ENCODE measurements around the gene MED12.

The MED12 gene

GRCh38 chrX:71099736-71100135 lies 18.7 kb upstream of the MED12 start:
- Mint-ChIP-seq H3K4me1 (ENCODE audit: low read depth) (peaks cover 47% of the 10 kb centered on the region), H3K27me3 (ENCODE audit: low read depth) (no peaks in the 10 kb centered on the region)

DNA sequence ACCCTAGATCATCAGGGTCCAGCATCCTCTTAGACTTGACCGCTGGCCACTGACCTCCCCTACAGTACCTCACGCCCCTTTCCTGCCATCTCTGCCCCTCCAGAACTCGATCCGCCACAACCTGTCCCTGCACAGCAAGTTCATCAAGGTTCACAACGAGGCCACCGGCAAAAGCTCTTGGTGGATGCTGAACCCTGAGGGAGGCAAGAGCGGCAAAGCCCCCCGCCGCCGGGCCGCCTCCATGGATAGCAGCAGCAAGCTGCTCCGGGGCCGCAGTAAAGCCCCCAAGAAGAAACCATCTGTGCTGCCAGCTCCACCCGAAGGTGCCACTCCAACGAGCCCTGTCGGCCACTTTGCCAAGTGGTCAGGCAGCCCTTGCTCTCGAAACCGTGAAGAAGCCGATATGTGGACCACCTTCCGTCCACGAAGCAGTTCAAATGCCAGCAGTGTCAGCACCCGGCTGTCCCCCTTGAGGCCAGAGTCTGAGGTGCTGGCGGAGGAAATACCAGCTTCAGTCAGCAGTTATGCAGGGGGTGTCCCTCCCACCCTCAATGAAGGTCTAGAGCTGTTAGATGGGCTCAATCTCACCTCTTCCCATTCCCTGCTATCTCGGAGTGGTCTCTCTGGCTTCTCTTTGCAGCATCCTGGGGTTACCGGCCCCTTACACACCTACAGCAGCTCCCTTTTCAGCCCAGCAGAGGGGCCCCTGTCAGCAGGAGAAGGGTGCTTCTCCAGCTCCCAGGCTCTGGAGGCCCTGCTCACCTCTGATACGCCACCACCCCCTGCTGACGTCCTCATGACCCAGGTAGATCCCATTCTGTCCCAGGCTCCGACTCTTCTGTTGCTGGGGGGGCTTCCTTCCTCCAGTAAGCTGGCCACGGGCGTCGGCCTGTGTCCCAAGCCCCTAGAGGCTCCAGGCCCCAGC lies 17.6 kb upstream of the MED12 start:
- Mint-ChIP-seq H3K4me1 (ENCODE audit: low read depth) (peaks cover 45% of the 10 kb centered on the region), H3K9me3 (no peaks in the 10 kb centered on the region), H3K36me3 (ENCODE audit: low read depth) (peaks cover 14% of the 10 kb centered on the region), H3K27me3 (ENCODE audit: low read depth) (no peaks in the 10 kb centered on the region), H3K27ac (peak overlapping the region; percentile 31), H3K4me3 (no peak overlapping the region)
- DNase-seq (ENCODE audit: low spot score): no peak

More at GRCh38 chrX:71099736-71100135, 18.7 kb upstream of the MED12 start:
- Mint-ChIP-seq H3K36me3 (ENCODE audit: low read depth) (peaks cover 10% of the 10 kb centered on the region), H3K9me3 (no peaks in the 10 kb centered on the region), H3K4me3 (no peak overlapping the region), H3K27ac (no peak overlapping the region)
- no peak for DNase-seq (ENCODE audit: low spot score)

DNA sequence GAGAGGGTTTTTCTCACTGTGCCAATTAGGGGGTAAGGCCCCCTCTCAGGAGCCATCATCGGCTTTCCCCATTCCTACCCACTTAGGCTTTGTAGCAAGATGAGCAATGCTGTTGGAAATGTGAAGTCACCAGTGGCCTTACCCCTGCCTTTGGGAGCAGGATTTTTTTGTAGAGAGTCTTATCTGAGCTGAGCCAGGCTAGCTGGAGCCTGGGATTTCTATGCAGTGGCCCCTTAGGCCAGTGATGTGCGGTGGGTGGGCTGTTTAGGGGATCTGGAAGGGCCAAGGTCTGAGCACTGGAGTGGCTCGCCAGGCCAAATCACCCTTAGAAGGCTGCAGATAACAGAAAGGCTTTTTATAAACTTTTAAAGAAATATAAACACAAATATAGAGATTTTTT lies 16.1 kb upstream of the MED12 start:
- no peak for DNase-seq (ENCODE audit: low spot score)
- Mint-ChIP-seq H3K4me1 (ENCODE audit: low read depth) (peaks cover 56% of the 10 kb centered on the region), H3K27ac (peak overlapping the region; percentile 83), H3K36me3 (ENCODE audit: low read depth) (peaks cover 28% of the 10 kb centered on the region), H3K4me3 (peak overlapping the region; percentile 55), H3K27me3 (ENCODE audit: low read depth) (no peaks in the 10 kb centered on the region), H3K9me3 (no peaks in the 10 kb centered on the region)

DNA sequence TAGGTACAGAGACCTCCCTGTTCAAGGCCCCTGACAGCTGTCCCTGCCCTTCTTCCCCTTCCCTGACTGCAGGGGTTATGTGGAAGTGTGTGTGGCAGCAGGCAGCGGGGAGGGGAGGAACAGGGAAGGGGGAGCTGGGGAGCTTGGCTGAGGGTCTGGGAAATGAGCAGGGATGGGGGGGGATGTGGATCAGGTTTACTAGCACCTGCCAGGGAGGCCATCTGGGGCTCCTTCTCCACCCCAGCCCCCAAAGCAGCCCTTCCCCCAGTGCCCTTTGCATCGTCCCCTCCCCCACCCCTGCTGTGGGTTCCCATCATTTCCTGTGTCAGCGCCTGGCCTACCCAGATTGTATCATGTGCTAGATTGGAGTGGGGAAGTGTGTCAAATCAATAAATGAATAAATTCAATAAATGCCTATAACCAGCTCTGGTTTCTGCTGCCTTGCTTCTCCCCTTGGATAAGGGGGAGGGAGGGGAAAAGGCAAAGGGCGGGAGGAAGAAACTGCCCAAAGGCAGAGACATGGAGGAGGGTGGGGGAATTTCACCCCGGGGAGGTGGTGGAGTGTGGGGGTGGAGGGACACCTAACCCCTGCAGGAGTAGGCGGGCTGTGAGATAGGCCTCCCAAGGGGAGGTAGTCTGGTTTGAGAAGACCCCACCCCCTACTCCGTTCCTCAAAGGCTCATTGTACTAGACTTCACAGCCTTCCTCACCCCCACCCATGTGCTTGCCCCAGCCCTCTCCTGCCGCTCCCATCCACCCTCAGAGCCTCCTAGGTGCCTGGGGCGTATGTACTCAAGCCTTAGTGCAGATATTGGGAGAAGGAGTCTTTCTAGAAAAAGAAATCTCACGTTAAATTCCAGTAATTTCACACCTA lies 15.0 kb upstream of the MED12 start:
- peak; percentile 36 for DNase-seq (ENCODE audit: low spot score)
- Mint-ChIP-seq H3K4me1 (ENCODE audit: low read depth) (peaks cover 58% of the 10 kb centered on the region), H3K9me3 (no peaks in the 10 kb centered on the region), H3K36me3 (ENCODE audit: low read depth) (peaks cover 38% of the 10 kb centered on the region), H3K27me3 (ENCODE audit: low read depth) (no peaks in the 10 kb centered on the region), H3K4me3 (peak overlapping the region; percentile 76), H3K27ac (peak overlapping the region; percentile 83)

DNA sequence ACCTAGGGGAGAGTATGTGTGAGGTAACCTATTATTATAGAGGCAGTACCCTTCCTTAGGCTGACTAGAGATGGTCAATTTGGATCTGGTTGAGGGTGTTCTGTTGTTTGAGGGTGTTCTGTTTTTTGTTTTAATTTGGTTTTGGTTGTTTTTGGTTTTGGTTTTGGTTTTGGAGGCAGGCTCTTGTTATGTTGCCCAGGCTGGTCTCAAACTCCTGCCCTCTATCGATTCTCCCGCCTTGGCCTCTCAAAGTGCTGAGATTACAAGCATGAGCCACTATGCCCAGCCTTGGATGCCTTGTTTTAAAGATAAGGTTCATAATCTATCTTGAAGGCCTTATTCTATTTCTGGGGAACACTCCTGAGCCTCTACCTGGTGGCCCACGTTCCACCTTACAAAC lies 12.8 kb upstream of the MED12 start:
- peak overlapping the region; percentile 92 for H3K27ac Mint-ChIP-seq
- H3K4me3 Mint-ChIP-seq: peak overlapping the region; percentile 83
- H3K4me1 Mint-ChIP-seq (ENCODE audit: low read depth): peaks cover 57% of the 10 kb centered on the region
- H3K27me3 Mint-ChIP-seq (ENCODE audit: low read depth): no peaks in the 10 kb centered on the region
- no peak for DNase-seq (ENCODE audit: low spot score)
- peaks cover 61% of the 10 kb centered on the region for H3K36me3 Mint-ChIP-seq (ENCODE audit: low read depth)
- no peaks in the 10 kb centered on the region for H3K9me3 Mint-ChIP-seq

DNA sequence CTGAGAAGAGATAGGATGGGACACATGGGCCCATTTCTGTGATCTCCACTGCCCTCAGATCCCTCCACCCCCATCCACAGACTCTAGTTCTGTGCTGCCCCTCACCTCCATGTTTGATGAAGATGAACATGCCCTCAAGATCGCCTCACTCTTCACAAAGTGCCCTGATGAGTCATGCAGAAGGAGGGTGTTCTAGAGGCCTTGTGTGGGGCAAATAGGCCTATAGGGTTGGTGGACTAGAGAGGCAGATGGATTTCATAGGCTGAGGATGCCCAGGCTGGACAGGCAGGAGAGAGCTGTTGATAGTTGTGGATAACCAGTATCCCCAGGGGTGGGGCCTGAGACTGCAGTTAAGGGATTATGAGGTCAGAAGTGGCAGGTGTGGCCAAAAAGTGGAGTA lies 12.0 kb upstream of the MED12 start, which contains the start of gene CXorf65:
CXorf65 (minus strand) TSS at position 314 of the 400 bp plus-strand sequence; CDS start at position 130, 184 bp downstream.
- Mint-ChIP-seq H3K36me3 (ENCODE audit: low read depth) (peaks cover 69% of the 10 kb centered on the region), H3K27me3 (ENCODE audit: low read depth) (no peaks in the 10 kb centered on the region), H3K4me1 (ENCODE audit: low read depth) (peaks cover 53% of the 10 kb centered on the region), H3K4me3 (peak within 1 kb of the TSS; percentile 94), H3K9me3 (no peaks in the 10 kb centered on the region), H3K27ac (peak within 1 kb of the TSS; percentile 99)
- DNase-seq (ENCODE audit: low spot score): peak; percentile 13

DNA sequence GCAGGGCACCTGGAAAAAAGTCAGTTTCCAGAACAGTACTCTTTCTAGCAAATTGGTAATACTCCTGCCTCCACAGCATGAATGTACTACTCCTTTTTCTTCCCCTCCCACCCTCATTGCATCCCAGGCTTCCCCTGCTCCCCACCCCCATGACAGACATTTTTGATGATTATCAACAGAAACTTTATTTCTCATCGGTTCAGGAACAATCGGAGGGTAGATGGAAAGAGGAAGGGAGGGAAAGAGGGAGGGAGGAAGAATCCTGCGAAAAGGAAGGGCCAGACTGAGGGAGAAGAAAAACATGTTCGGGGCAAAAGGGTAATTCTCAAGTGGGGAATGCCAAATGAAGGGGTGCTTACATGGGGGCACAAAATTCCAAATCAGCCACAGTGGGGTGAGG lies 11.2 kb upstream of the MED12 start:
- H3K27ac Mint-ChIP-seq: peak overlapping the region; percentile 99
- H3K4me1 Mint-ChIP-seq (ENCODE audit: low read depth): peaks cover 56% of the 10 kb centered on the region
- peaks cover 69% of the 10 kb centered on the region for H3K36me3 Mint-ChIP-seq (ENCODE audit: low read depth)
- H3K9me3 Mint-ChIP-seq: no peaks in the 10 kb centered on the region
- H3K4me3 Mint-ChIP-seq: peak overlapping the region; percentile 94
- H3K27me3 Mint-ChIP-seq (ENCODE audit: low read depth): no peaks in the 10 kb centered on the region
- DNase-seq (ENCODE audit: low spot score): no peak

DNA sequence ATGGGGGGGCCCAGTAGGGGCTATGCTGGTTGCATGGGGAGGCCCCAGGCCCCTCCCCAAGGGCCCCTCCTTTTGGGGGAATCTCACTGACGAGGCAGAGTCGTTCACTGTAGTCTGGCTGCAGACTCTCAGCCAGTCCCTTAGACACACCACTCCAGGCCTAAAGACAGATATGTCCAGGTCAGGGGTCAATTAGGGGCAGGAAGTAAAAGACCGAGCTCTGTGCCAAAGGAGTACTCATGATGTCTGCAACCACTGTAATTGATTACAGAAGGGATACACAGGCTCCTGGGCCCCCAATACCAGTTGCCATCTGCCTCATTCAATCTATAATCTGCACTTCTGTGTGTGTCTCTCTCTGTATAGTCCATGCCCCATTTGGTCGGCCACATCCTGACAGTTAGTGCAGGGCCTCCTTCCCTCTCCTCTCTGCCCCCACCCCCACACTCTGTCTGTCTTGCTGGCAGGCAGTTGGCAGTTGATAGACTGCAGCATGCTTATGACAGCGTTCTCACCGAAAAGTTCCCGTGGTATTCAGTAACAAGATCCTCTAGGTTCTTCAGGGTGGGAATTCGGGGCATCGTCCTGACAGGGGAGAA lies 10.5 kb upstream of the MED12 start:
- DNase-seq (ENCODE audit: low spot score): peak; percentile 30
- H3K27ac Mint-ChIP-seq: peak overlapping the region; percentile 99
- peak overlapping the region; percentile 94 for H3K4me3 Mint-ChIP-seq
- peaks cover 69% of the 10 kb centered on the region for H3K36me3 Mint-ChIP-seq (ENCODE audit: low read depth)
- H3K4me1 Mint-ChIP-seq (ENCODE audit: low read depth): peaks cover 53% of the 10 kb centered on the region
- H3K27me3 Mint-ChIP-seq (ENCODE audit: low read depth): no peaks in the 10 kb centered on the region
- H3K9me3 Mint-ChIP-seq: no peaks in the 10 kb centered on the region

DNA sequence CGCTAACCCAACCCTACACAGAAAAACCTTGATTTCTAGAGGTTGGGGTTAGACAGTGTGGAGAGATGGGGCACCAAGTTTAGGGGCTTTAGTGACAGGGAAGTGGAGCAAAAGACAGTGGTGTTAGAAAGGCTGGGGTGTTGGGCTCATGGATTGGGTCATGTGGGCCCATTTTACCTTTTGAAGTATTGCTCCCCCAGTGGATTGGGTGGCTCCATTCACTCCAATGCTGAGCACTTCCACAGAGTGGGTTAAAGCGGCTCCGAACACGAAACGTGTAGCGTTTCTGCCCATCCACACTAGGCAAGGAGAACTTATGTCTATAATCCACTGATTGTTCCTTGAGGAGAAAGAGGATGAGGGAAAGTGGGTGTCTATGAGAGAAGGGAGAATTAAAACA lies 9.3 kb upstream of the MED12 start:
- peaks cover 48% of the 10 kb centered on the region for H3K4me1 Mint-ChIP-seq (ENCODE audit: low read depth)
- peak overlapping the region; percentile 94 for H3K4me3 Mint-ChIP-seq
- no peaks in the 10 kb centered on the region for H3K27me3 Mint-ChIP-seq (ENCODE audit: low read depth)
- H3K27ac Mint-ChIP-seq: peak overlapping the region; percentile 99
- H3K36me3 Mint-ChIP-seq (ENCODE audit: low read depth): peaks cover 65% of the 10 kb centered on the region
- DNase-seq (ENCODE audit: low spot score): no peak
- H3K9me3 Mint-ChIP-seq: no peaks in the 10 kb centered on the region

DNA sequence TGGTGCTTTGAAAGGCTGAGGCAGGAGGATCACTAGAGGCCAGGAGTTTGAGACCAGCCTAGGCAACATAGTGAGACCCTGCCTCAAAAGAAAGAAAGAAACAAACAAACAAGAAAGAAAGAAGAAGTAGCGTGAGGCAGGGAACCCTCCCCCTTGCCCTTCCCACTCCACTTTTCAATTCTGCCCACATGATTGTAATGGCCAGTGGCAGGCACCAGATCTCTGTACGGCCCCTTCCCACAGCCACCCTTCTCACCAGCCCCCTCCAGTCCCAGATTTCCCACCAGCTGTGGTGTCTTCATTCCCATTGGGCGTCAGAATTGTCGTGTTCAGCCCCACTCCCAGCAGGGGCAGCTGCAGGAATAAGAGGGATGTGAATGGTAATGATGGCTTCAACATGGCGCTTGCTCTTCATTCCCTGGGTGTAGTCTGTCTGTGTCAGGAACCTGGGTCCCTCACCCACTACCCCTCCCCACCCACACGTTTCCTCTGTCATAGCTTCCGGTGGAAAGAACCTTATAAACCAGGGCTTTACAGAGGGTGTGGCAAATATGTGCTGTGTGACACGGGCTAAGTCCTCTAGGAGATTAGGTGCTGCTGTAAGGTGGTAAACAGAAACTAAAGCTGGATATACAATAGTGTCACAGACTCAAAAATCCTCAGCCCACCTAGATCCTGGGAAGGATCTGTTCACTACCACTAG lies 7.1 kb upstream of the MED12 start, which contains the start of gene IL2RG:
IL2RG (minus strand) TSS at position 437 of the 703 bp plus-strand sequence; CDS start at position 399, 38 bp downstream.
- Mint-ChIP-seq H3K27me3 (ENCODE audit: low read depth) (no peaks in the 10 kb centered on the region), H3K9me3 (no peaks in the 10 kb centered on the region), H3K4me3 (peak within 1 kb of the TSS; percentile 94), H3K27ac (peak within 1 kb of the TSS; percentile 99), H3K4me1 (ENCODE audit: low read depth) (peaks cover 34% of the 10 kb centered on the region), H3K36me3 (ENCODE audit: low read depth) (peaks cover 51% of the 10 kb centered on the region)
- peak; percentile 81 for DNase-seq (ENCODE audit: low spot score)

GRCh38 chrX:71111921-71112431 lies 6.4 kb upstream of the MED12 start:
- Mint-ChIP-seq H3K9me3 (no peaks in the 10 kb centered on the region), H3K27ac (peak overlapping the region; percentile 99), H3K36me3 (ENCODE audit: low read depth) (peaks cover 45% of the 10 kb centered on the region), H3K27me3 (ENCODE audit: low read depth) (no peaks in the 10 kb centered on the region), H3K4me3 (peak overlapping the region; percentile 94), H3K4me1 (ENCODE audit: low read depth) (peaks cover 30% of the 10 kb centered on the region)
- DNase-seq (ENCODE audit: low spot score): no peak

- H3K4me3 Mint-ChIP-seq: no peak overlapping the region
- H3K9me3 Mint-ChIP-seq: no peaks in the 10 kb centered on the region
- peaks cover 10% of the 10 kb centered on the region for H3K4me1 Mint-ChIP-seq (ENCODE audit: low read depth)
- peak overlapping the region; percentile 65 for H3K27ac Mint-ChIP-seq
- peaks cover 11% of the 10 kb centered on the region for H3K36me3 Mint-ChIP-seq (ENCODE audit: low read depth)
- no peak for DNase-seq (ENCODE audit: low spot score)
- no peaks in the 10 kb centered on the region for H3K27me3 Mint-ChIP-seq (ENCODE audit: low read depth)
These were observed 1.0 kb upstream of the MED12 start for GRCh38 chrX:71117358-71117757.

Data from T-helper 2 cell treated with Interferon-gamma antibody and Interleukin-4, amounts not matched to agents 5 μg/mL and 100 μg/mL, for 36 hours (primary cell).